Measurements from ENCODE around the gene TMCC2.

- TF ChIP-seq, protein P1, sequence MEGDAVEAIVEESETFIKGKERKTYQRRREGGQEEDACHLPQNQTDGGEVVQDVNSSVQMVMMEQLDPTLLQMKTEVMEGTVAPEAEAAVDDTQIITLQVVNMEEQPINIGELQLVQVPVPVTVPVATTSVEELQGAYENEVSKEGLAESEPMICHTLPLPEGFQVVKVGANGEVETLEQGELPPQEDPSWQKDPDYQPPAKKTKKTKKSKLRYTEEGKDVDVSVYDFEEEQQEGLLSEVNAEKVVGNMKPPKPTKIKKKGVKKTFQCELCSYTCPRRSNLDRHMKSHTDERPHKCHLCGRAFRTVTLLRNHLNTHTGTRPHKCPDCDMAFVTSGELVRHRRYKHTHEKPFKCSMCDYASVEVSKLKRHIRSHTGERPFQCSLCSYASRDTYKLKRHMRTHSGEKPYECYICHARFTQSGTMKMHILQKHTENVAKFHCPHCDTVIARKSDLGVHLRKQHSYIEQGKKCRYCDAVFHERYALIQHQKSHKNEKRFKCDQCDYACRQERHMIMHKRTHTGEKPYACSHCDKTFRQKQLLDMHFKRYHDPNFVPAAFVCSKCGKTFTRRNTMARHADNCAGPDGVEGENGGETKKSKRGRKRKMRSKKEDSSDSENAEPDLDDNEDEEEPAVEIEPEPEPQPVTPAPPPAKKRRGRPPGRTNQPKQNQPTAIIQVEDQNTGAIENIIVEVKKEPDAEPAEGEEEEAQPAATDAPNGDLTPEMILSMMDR (IDR thresholded peaks at IDR 0.05): no peak
- TF ChIP-seq REST (IDR thresholded peaks at IDR 0.05; ENCODE audit: insufficient read depth in 1 of 2, low read depth in 2 of 2, low read length in 1 of 2) (no peak), POLR2AphosphoS5 (IDR thresholded peaks at IDR 0.05; ENCODE audit: low read depth, low read length) (no peak)
Observed at GRCh38 chr1:205287767-205288559, 60.2 kb downstream of the TMCC2 start.
